GM12878 (cell line): ENCODE data around the gene ITGA11. TPM values are rescaled to one million over a fixed set of nuclear protein-coding genes. Genes with fewer than 3 reads are reported as not detected.

Source experiments
- ATAC-seq: fragments of 200-7000 bp; cut with Tn5 transposase; 3 replicates; pipeline ENCODE4 v1.9.1; 2020; ENCODE audit warnings: mild to moderate bottlenecking, moderate library complexity
- BruUV-seq: library from RNA; stranded (reverse); fragments of 400-500 nt; replicated peaks from 2 replicates; lab custom pipeline; 2021; lab: Mats Ljungman, UMichigan
- CTCF ChIA-PET: fragments of 300-600 bp; sonication (Branson Sonifier 250); formaldehyde crosslinking; extraction: SDS; loops from one replicate; lab custom pipeline; 2021; ENCODE audit warnings: inconsistent platforms; lab: Yijun Ruan, JAX
- POLR2A ChIA-PET: fragments of 350-600 bp; formaldehyde crosslinking; extraction: SDS; loops from one replicate; lab custom pipeline; 2021; ENCODE audit warnings: inconsistent platforms; lab: Charles Lee
- RAD21 ChIA-PET: fragments of 300-600 bp; sonication (Branson Sonifier 250); formaldehyde crosslinking; loops from one replicate; lab custom pipeline; 2023; ENCODE audit warnings: antibody characterized with exemption; ENCODE audit not compliant: unreplicated experiment; lab: Charles Lee
- SMC1A ChIA-PET: fragments of 300-600 bp; sonication (Branson Sonifier 250); formaldehyde crosslinking; loops from one replicate; lab custom pipeline; 2023; ENCODE audit not compliant: unreplicated experiment, uncharacterized antibody; lab: Charles Lee
- DNase-seq: peaks from one replicate; pipeline ENCODE4 v3.0.0-alpha.2; 2011; ENCODE audit warnings: low read depth, low spot score
- FAIRE-seq: peaks from 3 replicates; lab custom pipeline; 2011; peaks lifted over from hg19 to GRCh38; lab: Jason Lieb, UNC
- H2AFZ ChIP-seq: 2 replicates; pipeline ENCODE4 v1.6.0; 2011; ENCODE audit warnings: low read depth, low read length, control low read depth; ENCODE audit not compliant: control insufficient read depth
- H3K27ac ChIP-seq: 2 replicates; pipeline ENCODE4 v1.5.1; 2011; ENCODE audit warnings: control low read depth; ENCODE audit not compliant: control insufficient read depth, insufficient read depth
- H3K27me3 ChIP-seq, 2 experiments: replicated peaks in 1 of 2; 2 replicates each; pipeline versions ENCODE4 v1.6.0 to v1.6.1; 2011; ENCODE audit warnings: low read length in 1 of 2; ENCODE audit not compliant: control insufficient read depth in 2 of 2, insufficient read depth in 2 of 2
- H3K36me3 ChIP-seq, 2 experiments: 2 replicates each; pipeline ENCODE4 v1.5.1; 2011; ENCODE audit warnings: low read length in 1 of 2; ENCODE audit not compliant: control insufficient read depth in 2 of 2, insufficient read depth in 2 of 2
- H3K4me1 ChIP-seq: 2 replicates; pipeline ENCODE4 v1.6.1; 2011; ENCODE audit warnings: mild to moderate bottlenecking, low read length, moderate library complexity, mixed read lengths; ENCODE audit not compliant: control insufficient read depth, insufficient read depth
- H3K4me2 ChIP-seq: 2 replicates; pipeline ENCODE4 v1.6.0; 2011; ENCODE audit warnings: control low read depth; ENCODE audit not compliant: control insufficient read depth, insufficient read depth
- H3K4me3 ChIP-seq: fragments of 200-600 bp; sonication (generic); 2 replicates; pipeline ENCODE4 v1.5.1; 2016
- H3K79me2 ChIP-seq: 2 replicates; pipeline ENCODE4 v1.6.0; 2011; ENCODE audit warnings: low read length; ENCODE audit not compliant: control insufficient read depth, insufficient read depth
- H3K9ac ChIP-seq: 2 replicates; pipeline ENCODE4 v1.8.0; 2011; ENCODE audit warnings: low read length, control low read depth, mixed read lengths; ENCODE audit not compliant: control insufficient read depth, insufficient read depth
- H3K9me3 ChIP-seq: replicated peaks from 3 replicates; pipeline ENCODE4 v1.5.1; 2011; ENCODE audit warnings: mild to moderate bottlenecking, low read length; ENCODE audit not compliant: control insufficient read depth, insufficient read depth
- H4K20me1 ChIP-seq: 2 replicates; pipeline ENCODE4 v1.6.0; 2011; ENCODE audit not compliant: control insufficient read depth, insufficient read depth
- ATF2 ChIP-seq: IDR thresholded peaks from 2 replicates; pipeline ENCODE4 v1.6.1; 2012; ENCODE audit warnings: low read length, inconsistent platforms
- CHD1 ChIP-seq: IDR thresholded peaks from 2 replicates; pipeline ENCODE4 v1.6.1; 2012; ENCODE audit warnings: low read depth, low read length, improper control_type of control experiment
- EZH2 ChIP-seq: IDR thresholded peaks from 2 replicates; pipeline ENCODE4 v1.6.1; 2012; ENCODE audit warnings: low read depth, mild to moderate bottlenecking, control low read depth, inconsistent platforms, low read length, borderline replicate concordance; ENCODE audit not compliant: control insufficient read depth
- MEF2A ChIP-seq: IDR thresholded peaks from 2 replicates; pipeline ENCODE4 v1.6.1; 2011; ENCODE audit warnings: low read depth, mild to moderate bottlenecking, low read length, moderate library complexity; ENCODE audit not compliant: insufficient read depth
- MXI1 ChIP-seq: fragments of 150-350 bp; IDR thresholded peaks from 2 replicates; pipeline ENCODE4 v1.6.1; 2011; ENCODE audit warnings: low read depth, mild to moderate bottlenecking, inconsistent platforms, low read length, improper control_type of control experiment
- RBBP5 ChIP-seq: fragments of 200-600 bp; sonication (generic); conservative IDR thresholded peaks from 2 replicates; pipeline ENCODE4 v1.6.1; 2016
- RELA ChIP-seq: fragments of 450-650 bp; IDR thresholded peaks from 2 replicates; pipeline ENCODE4 v1.8.0; 2014; ENCODE audit warnings: borderline replicate concordance; ENCODE audit not compliant: partially characterized antibody
- SUZ12 ChIP-seq: fragments of 200-600 bp; sonication (generic); IDR thresholded peaks from one replicate; pipeline ENCODE4 v1.6.1; 2018; ENCODE audit warnings: antibody characterized with exemption, mild to moderate bottlenecking; ENCODE audit not compliant: unreplicated experiment
- TARDBP ChIP-seq: IDR thresholded peaks from 2 replicates; pipeline ENCODE4 v1.6.1; 2016; ENCODE audit warnings: borderline replicate concordance
- YBX1 ChIP-seq: fragments of 450-650 bp; IDR thresholded peaks from 2 replicates; pipeline ENCODE4 v1.6.1; 2016; ENCODE audit warnings: antibody characterized with exemption
- WGBS: methylation state at CpG from one replicate; pipeline ENCODE4 v1.1.6; 2016; ENCODE audit warnings: low lambda C conversion rate; ENCODE audit not compliant: insufficient replicate concordance, insufficient coverage; ENCODE audit errors: missing lambda C conversion rate; 5-methylcytosine and 5-hydroxymethylcytosine counted together
- in situ Hi-C: fragments of 300-500 bp; cut with MboI; formaldehyde crosslinking; loops from 9 replicates; pipeline ENCODE4 v1.14.3; 2018; ENCODE audit warnings: mixed read lengths
- intact Hi-C: fragments of 100-400 bp; cut with micrococcal nuclease; formaldehyde crosslinking; loops from one replicate; pipeline ENCODE4 v1.14.2; 2022; ENCODE audit not compliant: unreplicated experiment
- polyA plus RNA-seq, 11 experiments: library from polyadenylated mRNA; depleted of rRNA in 4 of 11; unstranded in 6 of 11; stranded (reverse) in 5 of 11; fragments of >200 nt; fragmentation: Nextera tagmentation in 4 of 11; fragmentation: Illumina TruSeq in 1 of 11; extraction: Ambion mirVana in 4 of 11; extraction: Trizol in 1 of 11; gene quantifications; 1 replicate in 1 of 11; 2 replicates in 10 of 11; pipeline versions ENCODE4 v1.2.1 to v1.2.3, GENCODE V29; 2011 to 2016; ENCODE audit warnings: inconsistent platforms in 2 of 11, missing spikeins in 2 of 11, low read depth in 1 of 11
- total RNA-seq, 4 experiments: library from RNA; depleted of rRNA in 3 of 4; stranded (reverse); fragments of >200 nt in 3 of 4; fragmentation: Illumina TruSeq in 1 of 4; extraction: Trizol in 1 of 4; gene quantifications; 2 replicates each; pipeline versions ENCODE4 v1.2.1 to v1.2.3, GENCODE V29; 2013 to 2021
- TF ChIP-seq, protein P1 (sequence below): fragments of 450-650 bp; IDR thresholded peaks from 2 replicates; pipeline ENCODE4 v1.6.1; 2017; ENCODE audit warnings: mild to moderate bottlenecking, low read depth, inconsistent platforms; ENCODE audit not compliant: poor library complexity, severe bottlenecking
- TF ChIP-seq, protein P2 (sequence below): fragments of 450-650 bp; IDR thresholded peaks from 2 replicates; pipeline ENCODE4 v1.6.1; 2016; ENCODE audit warnings: mild to moderate bottlenecking, moderate library complexity, borderline replicate concordance

Gene ITGA11
- total and polyA plus RNA-seq, 10 of the 15 experiments (the other 5 are each of a cell fraction or from before 2014, with no cell fraction given), result under 0.01 to 0.36 (median 0.13) TPM; not detected in 1

GRCh38 chr15:68403161-68403941 is 28.6 kb downstream of the ITGA11 start (continued):
- TF ChIP-seq, protein P1, sequence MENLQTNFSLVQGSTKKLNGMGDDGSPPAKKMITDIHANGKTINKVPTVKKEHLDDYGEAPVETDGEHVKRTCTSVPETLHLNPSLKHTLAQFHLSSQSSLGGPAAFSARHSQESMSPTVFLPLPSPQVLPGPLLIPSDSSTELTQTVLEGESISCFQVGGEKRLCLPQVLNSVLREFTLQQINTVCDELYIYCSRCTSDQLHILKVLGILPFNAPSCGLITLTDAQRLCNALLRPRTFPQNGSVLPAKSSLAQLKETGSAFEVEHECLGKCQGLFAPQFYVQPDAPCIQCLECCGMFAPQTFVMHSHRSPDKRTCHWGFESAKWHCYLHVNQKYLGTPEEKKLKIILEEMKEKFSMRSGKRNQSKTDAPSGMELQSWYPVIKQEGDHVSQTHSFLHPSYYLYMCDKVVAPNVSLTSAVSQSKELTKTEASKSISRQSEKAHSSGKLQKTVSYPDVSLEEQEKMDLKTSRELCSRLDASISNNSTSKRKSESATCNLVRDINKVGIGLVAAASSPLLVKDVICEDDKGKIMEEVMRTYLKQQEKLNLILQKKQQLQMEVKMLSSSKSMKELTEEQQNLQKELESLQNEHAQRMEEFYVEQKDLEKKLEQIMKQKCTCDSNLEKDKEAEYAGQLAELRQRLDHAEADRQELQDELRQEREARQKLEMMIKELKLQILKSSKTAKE, result no peak

DNA sequence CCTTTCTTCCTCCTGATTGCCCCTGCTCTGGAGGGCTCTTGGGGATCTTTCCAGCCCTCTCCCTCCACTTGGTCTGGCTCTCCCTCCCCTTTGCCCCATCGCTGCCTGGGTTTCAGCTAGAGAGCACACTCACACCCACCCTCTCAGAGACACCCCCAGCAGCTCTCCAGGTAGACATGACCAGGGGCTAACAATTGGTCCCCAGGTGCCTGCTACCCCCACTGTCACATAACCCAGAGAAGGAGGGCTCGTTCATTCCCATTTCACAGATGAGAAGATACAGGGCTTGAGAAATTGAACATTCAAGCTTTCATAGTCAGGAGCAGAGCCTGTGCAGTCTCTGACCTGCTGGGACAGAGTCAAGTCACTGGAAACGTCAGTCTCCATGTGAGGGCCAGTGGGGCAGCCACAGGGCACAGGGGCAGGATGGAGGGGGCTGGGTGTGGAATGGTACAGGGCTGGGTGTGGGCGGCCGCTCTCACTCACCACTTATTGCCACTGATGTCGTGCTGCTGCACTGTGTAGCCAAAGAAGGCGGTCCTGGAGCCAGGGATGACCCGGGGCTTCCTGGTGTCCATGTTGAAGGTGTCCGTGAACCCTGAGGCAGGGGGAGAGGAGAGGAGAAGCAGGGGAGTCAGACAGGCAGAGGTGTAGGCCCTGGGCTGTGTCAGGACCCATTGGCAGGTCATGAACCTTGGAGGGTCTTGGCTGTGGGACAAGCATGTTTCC is 29.4 kb downstream of the ITGA11 start:
- ChIA-PET CTCF (no interaction called here), RAD21 (no interaction called here)
- TF ChIP-seq ATF2 (no peak), TARDBP (no peak), RBBP5 (no peak), CHD1 (no peak), MEF2A (no peak), YBX1 (no peak), EZH2 (no peak), MXI1 (no peak), RELA (no peak), SUZ12 (no peak)
- TF ChIP-seq, protein P2, sequence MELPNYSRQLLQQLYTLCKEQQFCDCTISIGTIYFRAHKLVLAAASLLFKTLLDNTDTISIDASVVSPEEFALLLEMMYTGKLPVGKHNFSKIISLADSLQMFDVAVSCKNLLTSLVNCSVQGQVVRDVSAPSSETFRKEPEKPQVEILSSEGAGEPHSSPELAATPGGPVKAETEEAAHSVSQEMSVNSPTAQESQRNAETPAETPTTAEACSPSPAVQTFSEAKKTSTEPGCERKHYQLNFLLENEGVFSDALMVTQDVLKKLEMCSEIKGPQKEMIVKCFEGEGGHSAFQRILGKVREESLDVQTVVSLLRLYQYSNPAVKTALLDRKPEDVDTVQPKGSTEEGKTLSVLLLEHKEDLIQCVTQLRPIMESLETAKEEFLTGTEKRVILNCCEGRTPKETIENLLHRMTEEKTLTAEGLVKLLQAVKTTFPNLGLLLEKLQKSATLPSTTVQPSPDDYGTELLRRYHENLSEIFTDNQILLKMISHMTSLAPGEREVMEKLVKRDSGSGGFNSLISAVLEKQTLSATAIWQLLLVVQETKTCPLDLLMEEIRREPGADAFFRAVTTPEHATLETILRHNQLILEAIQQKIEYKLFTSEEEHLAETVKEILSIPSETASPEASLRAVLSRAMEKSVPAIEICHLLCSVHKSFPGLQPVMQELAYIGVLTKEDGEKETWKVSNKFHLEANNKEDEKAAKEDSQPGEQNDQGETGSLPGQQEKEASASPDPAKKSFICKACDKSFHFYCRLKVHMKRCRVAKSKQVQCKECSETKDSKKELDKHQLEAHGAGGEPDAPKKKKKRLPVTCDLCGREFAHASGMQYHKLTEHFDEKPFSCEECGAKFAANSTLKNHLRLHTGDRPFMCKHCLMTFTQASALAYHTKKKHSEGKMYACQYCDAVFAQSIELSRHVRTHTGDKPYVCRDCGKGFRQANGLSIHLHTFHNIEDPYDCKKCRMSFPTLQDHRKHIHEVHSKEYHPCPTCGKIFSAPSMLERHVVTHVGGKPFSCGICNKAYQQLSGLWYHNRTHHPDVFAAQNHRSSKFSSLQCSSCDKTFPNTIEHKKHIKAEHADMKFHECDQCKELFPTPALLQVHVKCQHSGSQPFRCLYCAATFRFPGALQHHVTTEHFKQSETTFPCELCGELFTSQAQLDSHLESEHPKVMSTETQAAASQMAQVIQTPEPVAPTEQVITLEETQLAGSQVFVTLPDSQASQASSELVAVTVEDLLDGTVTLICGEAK, result no peak

More for the DNA sequence above, 29.4 kb downstream of the ITGA11 start:
- Histone ChIP-seq H3K4me3 (no peak overlapping the region), H4K20me1 (no peaks in the 10 kb centered on the region), H2AFZ (no peak overlapping the region), H3K79me2 (no peaks in the 10 kb centered on the region), H3K4me2 (no peak overlapping the region), H3K27ac (no peak overlapping the region), H3K36me3 (no peaks in the 10 kb centered on the region), H3K9ac (no peak overlapping the region), H3K4me1 (no peaks in the 10 kb centered on the region), H3K27me3 (no peaks in the 10 kb centered on the region), H3K9me3 (no peaks in the 10 kb centered on the region; the same call in 2 of the 3 replicates)
- ATAC-seq (no peak), DNase-seq (no peak), FAIRE-seq (no peak)
- in situ Hi-C loops (no loop called here), intact Hi-C loops (no loop called here)
- POLR2A ChIA-PET, result no interaction called here
- BruUV-seq, result no TSS peak
- WGBS, result 32% methylated on average over 9 of the region's 9 CpGs
- SMC1A ChIA-PET, result no interaction called here
